Coronary artery (tissue), 2 donors: ENCODE measurements around the gene B4GALT2.

ENCODE experiments used
- DNase-seq: peaks from one replicate; pipeline ENCODE4 v3.0.0-alpha.2; 2017; ENCODE audit warnings: low spot score
- H3K27ac ChIP-seq, 2 donors: fragments of 200-600 bp; sonication (generic); one replicate each; pipeline ENCODE4 v1.5.1; 2016 to 2019
- H3K4me3 ChIP-seq: fragments of 200-600 bp; sonication (generic); 2 replicates; pipeline ENCODE4 v1.5.1; 2016; ENCODE audit warnings: mild to moderate bottlenecking, moderate library complexity
- TF ChIP-seq, protein P1 (sequence below): fragments of 200-600 bp; sonication (generic); IDR thresholded peaks from one replicate; pipeline ENCODE4 v1.5.1; 2019; ENCODE audit warnings: antibody characterized with exemption

The B4GALT2 gene

DNA sequence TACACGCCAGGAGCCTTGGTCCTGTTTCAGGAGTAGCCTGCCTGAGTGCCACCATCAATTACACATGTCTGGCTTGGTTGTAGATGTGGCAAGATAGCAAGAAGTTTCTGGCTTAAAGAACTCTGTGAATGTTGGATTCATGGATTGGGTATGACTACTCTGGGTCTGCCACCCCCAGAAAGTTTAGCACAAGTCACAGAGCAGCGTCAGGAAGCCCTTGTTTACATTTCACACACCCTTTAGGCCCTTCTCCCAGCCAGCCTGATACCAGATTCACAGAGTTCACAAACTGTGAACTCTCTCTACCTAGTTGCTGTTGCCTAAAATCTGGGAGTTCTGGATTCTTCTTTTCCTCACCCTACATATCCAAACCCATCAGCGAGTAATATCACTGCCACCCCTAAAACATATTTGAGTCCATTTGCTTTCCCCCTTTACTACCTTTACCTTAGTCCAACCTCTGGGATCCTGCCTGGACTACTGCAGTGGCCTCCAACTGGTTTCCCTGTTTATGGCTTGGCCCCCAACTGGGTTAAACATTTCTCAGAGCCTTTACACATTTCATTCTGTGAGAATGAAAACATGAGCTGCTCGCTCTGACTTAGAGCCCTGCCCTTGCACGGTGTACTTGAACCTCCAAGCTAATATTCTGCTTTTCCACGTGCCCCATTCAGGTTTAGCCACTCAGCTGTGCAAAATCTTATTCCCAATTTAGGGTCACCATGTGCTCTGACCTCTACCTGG is 8.3 kb downstream of the B4GALT2 start:
- no peak overlapping the region for H3K4me3 ChIP-seq
- TF ChIP-seq, protein P1, sequence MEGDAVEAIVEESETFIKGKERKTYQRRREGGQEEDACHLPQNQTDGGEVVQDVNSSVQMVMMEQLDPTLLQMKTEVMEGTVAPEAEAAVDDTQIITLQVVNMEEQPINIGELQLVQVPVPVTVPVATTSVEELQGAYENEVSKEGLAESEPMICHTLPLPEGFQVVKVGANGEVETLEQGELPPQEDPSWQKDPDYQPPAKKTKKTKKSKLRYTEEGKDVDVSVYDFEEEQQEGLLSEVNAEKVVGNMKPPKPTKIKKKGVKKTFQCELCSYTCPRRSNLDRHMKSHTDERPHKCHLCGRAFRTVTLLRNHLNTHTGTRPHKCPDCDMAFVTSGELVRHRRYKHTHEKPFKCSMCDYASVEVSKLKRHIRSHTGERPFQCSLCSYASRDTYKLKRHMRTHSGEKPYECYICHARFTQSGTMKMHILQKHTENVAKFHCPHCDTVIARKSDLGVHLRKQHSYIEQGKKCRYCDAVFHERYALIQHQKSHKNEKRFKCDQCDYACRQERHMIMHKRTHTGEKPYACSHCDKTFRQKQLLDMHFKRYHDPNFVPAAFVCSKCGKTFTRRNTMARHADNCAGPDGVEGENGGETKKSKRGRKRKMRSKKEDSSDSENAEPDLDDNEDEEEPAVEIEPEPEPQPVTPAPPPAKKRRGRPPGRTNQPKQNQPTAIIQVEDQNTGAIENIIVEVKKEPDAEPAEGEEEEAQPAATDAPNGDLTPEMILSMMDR = no peak
- no peak for DNase-seq
- no peak overlapping the region for H3K27ac ChIP-seq

DNA sequence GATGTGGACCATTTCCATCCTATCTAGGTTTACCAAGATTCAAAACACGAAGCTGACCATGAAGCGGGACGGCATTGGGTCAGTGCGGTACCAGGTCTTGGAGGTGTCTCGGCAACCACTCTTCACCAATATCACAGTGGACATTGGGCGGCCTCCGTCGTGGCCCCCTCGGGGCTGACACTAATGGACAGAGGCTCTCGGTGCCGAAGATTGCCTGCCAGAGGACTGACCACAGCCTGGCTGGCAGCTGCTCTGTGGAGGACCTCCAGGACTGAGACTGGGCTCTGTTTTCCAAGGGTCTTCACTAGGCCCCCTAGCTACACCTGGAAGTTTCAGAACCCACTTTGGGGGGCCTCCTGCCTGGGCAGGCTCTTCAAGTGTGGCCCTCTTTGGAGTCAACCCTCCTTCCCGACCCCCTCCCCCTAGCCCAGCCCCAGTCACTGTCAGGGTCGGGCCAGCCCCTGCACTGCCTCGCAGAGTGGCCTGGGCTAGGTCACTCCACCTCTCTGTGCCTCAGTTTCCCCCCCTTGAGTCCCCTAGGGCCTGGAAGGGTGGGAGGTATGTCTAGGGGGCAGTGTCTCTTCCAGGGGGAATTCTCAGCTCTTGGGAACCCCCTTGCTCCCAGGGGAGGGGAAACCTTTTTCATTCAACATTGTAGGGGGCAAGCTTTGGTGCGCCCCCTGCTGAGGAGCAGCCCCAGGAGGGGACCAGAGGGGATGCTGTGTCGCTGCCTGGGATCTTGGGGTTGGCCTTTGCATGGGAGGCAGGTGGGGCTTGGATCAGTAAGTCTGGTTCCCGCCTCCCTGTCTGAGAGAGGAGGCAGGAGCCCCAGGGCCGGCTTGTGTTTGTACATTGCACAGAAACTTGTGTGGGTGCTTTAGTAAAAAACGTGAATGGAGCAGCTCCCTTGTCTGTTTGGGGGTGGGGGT is 11.5 kb downstream of the B4GALT2 start:
- H3K27ac ChIP-seq = peak overlapping the region; percentile 84 to 89
- TF ChIP-seq, protein P1 = no peak
- no peak for DNase-seq
- H3K4me3 ChIP-seq = peak overlapping the region; percentile 84

DNA sequence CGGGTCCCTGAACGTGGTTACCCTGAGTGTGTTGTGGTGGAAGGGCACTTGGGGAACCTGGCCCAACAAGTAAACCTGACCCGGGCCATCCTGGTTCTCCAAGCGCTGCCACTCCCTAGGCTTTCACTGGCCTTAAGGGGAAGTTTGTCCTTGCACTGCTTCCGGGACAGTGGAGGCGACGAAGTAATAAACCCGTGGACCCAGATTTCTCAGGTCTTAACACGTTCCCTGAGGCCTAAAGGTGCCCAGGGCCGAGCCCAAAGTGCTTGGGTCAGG is 12.1 kb downstream of the B4GALT2 start:
- TF ChIP-seq, protein P1 = no peak
- H3K4me3 ChIP-seq = peak overlapping the region; percentile 84
- DNase-seq = no peak
- H3K27ac ChIP-seq = peak overlapping the region; percentile 84 to 89

DNA sequence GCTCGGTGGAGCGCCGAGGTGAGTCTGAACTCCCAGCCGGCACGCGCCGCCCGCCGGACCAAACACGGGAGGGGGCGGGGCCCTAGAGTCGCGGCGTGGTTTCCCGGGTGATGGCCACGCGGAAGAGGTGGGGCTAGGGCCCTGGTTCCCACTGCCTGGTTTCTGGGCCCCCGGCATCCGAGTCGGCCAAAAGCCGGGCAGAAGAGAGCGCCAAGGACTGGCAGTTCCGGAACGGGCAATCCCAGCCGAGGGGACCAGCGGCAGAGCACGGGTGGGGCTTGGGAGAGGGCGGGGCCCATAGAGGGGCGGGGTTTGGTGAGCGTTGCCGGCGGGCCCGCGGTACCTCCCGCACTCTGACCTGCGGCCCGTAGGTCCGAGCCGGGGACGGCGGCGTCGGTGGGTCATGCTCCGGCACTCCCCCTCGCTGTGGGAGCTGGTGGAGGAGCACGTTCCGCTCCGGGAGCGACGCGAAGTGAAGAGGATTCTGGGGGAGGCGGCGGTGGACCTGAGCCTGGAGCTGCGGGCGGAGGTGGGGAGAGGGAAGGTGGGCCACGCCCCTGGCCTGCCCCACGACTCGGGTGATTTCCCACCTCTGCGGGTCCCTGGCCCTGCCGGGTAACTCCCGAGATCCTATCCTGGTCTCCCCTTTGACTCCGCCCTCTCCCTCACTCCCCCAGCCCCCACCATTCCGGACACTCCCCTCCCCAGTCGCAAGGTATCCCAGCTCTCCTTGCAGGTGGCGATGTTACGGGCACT is 12.6 kb downstream of the B4GALT2 start, which contains the start of gene CCDC24:
CCDC24 (plus strand) TSS at position 124 of the 756 bp plus-strand sequence; CDS start at position 404, 280 bp downstream.
- Histone ChIP-seq H3K4me3 (peak within 1 kb of the TSS; percentile 84), H3K27ac (peak within 1 kb of the TSS; percentile 84 to 89)
- TF ChIP-seq, protein P1 = no peak
- DNase-seq = peak; percentile 93

DNA sequence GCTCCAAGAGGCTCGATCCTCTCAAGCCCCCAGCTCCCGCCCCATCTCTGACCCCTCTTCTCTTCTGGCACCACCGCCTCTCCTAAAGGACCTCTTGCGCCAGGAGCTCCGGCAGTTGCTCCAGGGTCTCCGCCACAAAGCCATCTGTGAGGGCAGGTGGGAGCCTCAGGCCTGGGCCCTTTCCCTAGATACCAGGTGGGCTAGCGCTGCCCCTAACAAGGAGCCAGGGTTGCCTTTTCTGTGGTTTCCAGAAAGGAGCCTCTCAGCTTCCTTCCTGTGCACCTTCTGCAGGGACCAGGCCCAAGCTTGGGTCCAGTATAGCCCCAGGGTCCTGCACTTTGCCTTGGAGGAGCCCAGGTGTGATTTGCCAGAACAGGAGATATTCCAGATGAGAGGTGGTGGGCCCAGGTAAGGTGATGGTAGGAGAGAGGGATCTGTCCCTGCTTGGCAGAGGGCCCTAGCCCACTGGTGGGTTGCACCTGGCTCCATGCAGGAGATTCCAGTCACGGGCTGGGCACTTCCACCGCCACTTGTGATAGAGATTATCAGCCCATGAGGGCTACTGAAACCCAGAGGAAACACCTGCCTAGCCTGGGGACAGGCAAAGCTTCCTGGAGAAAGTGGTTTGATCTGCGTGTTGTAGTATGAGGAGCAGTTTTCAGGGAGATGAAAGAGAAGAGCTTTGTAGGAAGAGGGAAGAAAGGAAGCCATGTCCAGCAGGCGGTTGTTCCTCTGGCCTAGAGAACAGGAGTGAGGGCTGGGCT is 13.4 kb downstream of the B4GALT2 start:
- peak overlapping the region; percentile 84 for H3K4me3 ChIP-seq
- no peak for DNase-seq
- TF ChIP-seq, protein P1 = no peak

DNA sequence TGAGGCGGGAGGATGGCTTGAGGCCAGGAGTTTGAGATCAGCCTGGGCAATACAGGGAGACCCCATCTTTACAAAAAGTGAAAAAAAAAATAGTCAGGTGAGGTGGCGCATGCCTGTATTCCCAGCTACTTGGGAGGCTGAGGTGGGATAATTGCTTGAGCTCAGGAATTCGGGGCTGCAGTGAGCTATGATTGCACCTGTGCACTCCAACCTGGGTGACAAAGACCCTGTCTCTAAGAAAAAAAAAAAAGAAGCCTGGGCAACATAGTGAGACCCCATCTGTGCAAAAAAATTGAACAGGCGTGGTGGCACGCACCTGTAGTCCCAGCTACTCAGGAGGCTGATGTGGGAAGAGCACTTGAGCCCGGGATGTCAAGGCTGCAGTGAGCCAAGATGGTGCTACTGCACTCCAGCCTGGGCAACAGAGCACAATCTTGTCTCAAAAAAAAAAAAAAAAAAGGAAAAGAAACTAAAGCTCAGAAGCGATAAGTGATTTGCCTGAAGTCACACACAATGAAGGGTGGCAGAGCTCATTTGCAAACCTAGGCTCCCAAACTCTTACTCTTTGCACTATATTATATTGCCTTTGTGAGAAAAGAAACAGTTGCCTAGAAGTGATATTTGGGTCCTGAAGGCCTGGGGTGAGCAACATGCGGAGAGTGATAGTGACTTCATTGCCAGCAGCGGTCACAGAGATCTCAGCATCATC is 14.3 kb downstream of the B4GALT2 start:
- DNase-seq = no peak
- Histone ChIP-seq H3K4me3 (no peak overlapping the region), H3K27ac (no peak overlapping the region)
- TF ChIP-seq, protein P1 = no peak

More for the DNA sequence above, 13.4 kb downstream of the B4GALT2 start:
- peak overlapping the region; percentile 84 to 89 for H3K27ac ChIP-seq
